H1 (cell line): ENCODE data around the gene CCSAP. TPM values are rescaled to one million over a fixed set of nuclear protein-coding genes. Genes with fewer than 3 reads are reported as not detected.

Source experiments
- CTCF ChIA-PET: fragments of 300-600 bp; sonication (Branson Sonifier 250); formaldehyde crosslinking; loops from one replicate; lab custom pipeline; 2021; ENCODE audit not compliant: partially characterized antibody; lab: Charles Lee
- POLR2A ChIA-PET: fragments of 300-600 bp; sonication (Branson Sonifier 250); formaldehyde crosslinking; loops from one replicate; lab custom pipeline; 2021; ENCODE audit warnings: inconsistent platforms; ENCODE audit not compliant: partially characterized antibody; lab: Charles Lee
- DNase-seq, 2 experiments: peaks; one replicate each; pipeline versions ENCODE4 v3.0.0 to v3.0.0-alpha.2; 2010 to 2022; ENCODE audit warnings: low spot score in 2 of 2, low read depth in 1 of 2, mixed read lengths in 1 of 2
- FAIRE-seq: peaks from 2 replicates; lab custom pipeline; 2011; peaks lifted over from hg19 to GRCh38; lab: Jason Lieb, UNC
- H2AFZ ChIP-seq: 2 replicates; pipeline ENCODE4 v1.8.1; 2012; ENCODE audit warnings: low read length, inconsistent platforms
- H2AK5ac ChIP-seq: 2 replicates; pipeline ENCODE4 v1.6.1; 2013; ENCODE audit warnings: low read depth, low read length
- H2BK120ac ChIP-seq: replicated peaks from 2 replicates; pipeline ENCODE3; 2013; ENCODE audit warnings: low read depth, low read length, inconsistent platforms
- H2BK12ac ChIP-seq: 2 replicates; pipeline ENCODE4 v1.6.1; 2013; ENCODE audit warnings: low read depth, low read length
- H2BK15ac ChIP-seq: 2 replicates; pipeline ENCODE4 v1.6.1; 2013; ENCODE audit warnings: low read length
- H2BK20ac ChIP-seq: 2 replicates; pipeline ENCODE4 v1.6.1; 2013; ENCODE audit warnings: low read length
- H2BK5ac ChIP-seq: 2 replicates; pipeline ENCODE4 v1.6.1; 2013; ENCODE audit warnings: low read depth, low read length
- H3K14ac ChIP-seq: 2 replicates; pipeline ENCODE4 v1.6.1; 2013; ENCODE audit warnings: inconsistent platforms; ENCODE audit not compliant: insufficient read length
- H3K18ac ChIP-seq: 2 replicates; pipeline ENCODE4 v1.6.1; 2013; ENCODE audit warnings: low read length; ENCODE audit errors: extremely low read depth
- H3K23ac ChIP-seq: 2 replicates; pipeline ENCODE4 v1.6.1; 2013; ENCODE audit warnings: inconsistent platforms; ENCODE audit not compliant: insufficient read length
- H3K23me2 ChIP-seq: 2 replicates; pipeline ENCODE4 v1.6.1; 2013; ENCODE audit warnings: low read depth, low read length
- H3K27ac ChIP-seq: 2 replicates; pipeline ENCODE4 v1.6.1; 2011; ENCODE audit warnings: low read depth, low read length, inconsistent platforms
- H3K27me3 ChIP-seq, 4 experiments: replicated peaks in 1 of 4; 1 replicate in 1 of 4; 2 replicates in 3 of 4; pipeline versions ENCODE4 v1.6.1 to v1.8.1; 2011 to 2013; ENCODE audit warnings: low read length in 3 of 4, mild to moderate bottlenecking in 3 of 4, inconsistent platforms in 2 of 4, mixed read lengths in 2 of 4, moderate library complexity in 1 of 4; ENCODE audit not compliant: control insufficient read depth in 3 of 4, insufficient read depth in 3 of 4; ENCODE audit errors: extremely low read depth in 1 of 4
- H3K36me3 ChIP-seq, 4 experiments: 2 replicates each; pipeline versions ENCODE4 v1.6.1 to v1.8.1; 2011 to 2013; ENCODE audit warnings: mild to moderate bottlenecking in 4 of 4, low read length in 3 of 4, moderate library complexity in 2 of 4, control low read depth in 1 of 4, inconsistent platforms in 1 of 4; ENCODE audit not compliant: insufficient read depth in 4 of 4, control insufficient read depth in 2 of 4
- H3K4ac ChIP-seq: replicated peaks from 2 replicates; pipeline ENCODE3; 2013; ENCODE audit warnings: low read length, low read depth, mixed read lengths, inconsistent platforms; ENCODE audit not compliant: insufficient read length
- H3K4me1 ChIP-seq, 4 experiments: replicated peaks in 1 of 4; 1 replicate in 1 of 4; 2 replicates in 3 of 4; pipeline versions ENCODE4 v1.6.1 to v1.8.1; 2011 to 2013; ENCODE audit warnings: low read length in 3 of 4, inconsistent platforms in 2 of 4, mixed read lengths in 1 of 4; ENCODE audit not compliant: insufficient read depth in 4 of 4, control insufficient read depth in 3 of 4
- H3K4me2 ChIP-seq, 2 experiments: 2 replicates each; pipeline versions ENCODE4 v1.6.1 to v1.8.1; 2011 to 2013; ENCODE audit warnings: low read depth in 2 of 2, low read length in 2 of 2, control low read depth in 1 of 2, inconsistent platforms in 1 of 2, mild to moderate bottlenecking in 1 of 2; ENCODE audit not compliant: insufficient read depth in 1 of 2
- H3K4me3 ChIP-seq, 4 experiments: fragments of 200-600, 300-600 bp in 1 of 4; sonication (generic), shearing (Covaris generic), sonication (Bioruptor Twin) in 1 of 4; 2 replicates each; pipeline versions ENCODE4 v1.5.1 to v1.8.1; 2011 to 2016; ENCODE audit warnings: low read length in 4 of 4, low read depth in 3 of 4, control low read depth in 2 of 4, inconsistent platforms in 2 of 4, mild to moderate bottlenecking in 2 of 4, mixed read lengths in 1 of 4, moderate library complexity in 1 of 4; ENCODE audit not compliant: insufficient read depth in 2 of 4; ENCODE audit errors: extremely low read depth in 1 of 4
- H3K56ac ChIP-seq: replicated peaks from 2 replicates; pipeline ENCODE3; 2013; ENCODE audit warnings: low read depth, mild to moderate bottlenecking, mixed read lengths, low read length, inconsistent platforms; ENCODE audit not compliant: insufficient read length
- H3K79me1 ChIP-seq: 2 replicates; pipeline ENCODE4 v1.6.1; 2013; ENCODE audit warnings: low read depth, low read length, control low read depth
- H3K79me2 ChIP-seq, 2 experiments: 2 replicates each; pipeline versions ENCODE4 v1.6.1 to v1.8.1; 2012 to 2013; ENCODE audit warnings: low read length in 2 of 2, mild to moderate bottlenecking in 2 of 2, inconsistent platforms in 1 of 2; ENCODE audit not compliant: insufficient read depth in 2 of 2, control insufficient read depth in 1 of 2
- H3K9ac ChIP-seq, 4 experiments: replicated peaks in 1 of 4; 1 replicate in 1 of 4; 2 replicates in 3 of 4; pipeline versions ENCODE4 v1.6.1 to v1.8.1; 2011 to 2013; ENCODE audit warnings: low read depth in 3 of 4, low read length in 3 of 4, control low read depth in 2 of 4, mild to moderate bottlenecking in 2 of 4, moderate library complexity in 2 of 4, inconsistent platforms in 1 of 4; ENCODE audit errors: extremely low read depth in 1 of 4
- H3K9me3 ChIP-seq, 2 experiments: 2 replicates each; pipeline versions ENCODE4 v1.6.1 to v1.8.1; 2012 to 2013; ENCODE audit warnings: mild to moderate bottlenecking in 2 of 2, moderate library complexity in 2 of 2, control low read depth in 1 of 2, inconsistent platforms in 1 of 2, low read depth in 1 of 2, low read length in 1 of 2, mixed read lengths in 1 of 2; ENCODE audit not compliant: insufficient read depth in 2 of 2
- H4K20me1 ChIP-seq, 2 experiments: replicated peaks in 1 of 2; 2 replicates each; pipeline versions ENCODE3 to v1.8.1; 2011 to 2013; ENCODE audit warnings: inconsistent platforms in 2 of 2, low read length in 2 of 2, mild to moderate bottlenecking in 1 of 2; ENCODE audit not compliant: insufficient read depth in 2 of 2, control insufficient read depth in 1 of 2
- H4K5ac ChIP-seq: 2 replicates; pipeline ENCODE4 v1.6.1; 2013; ENCODE audit warnings: low read length, low read depth, mixed read lengths, inconsistent platforms; ENCODE audit not compliant: insufficient read length
- H4K8ac ChIP-seq: 2 replicates; pipeline ENCODE4 v1.8.0; 2013; ENCODE audit warnings: mild to moderate bottlenecking, moderate library complexity, low read length, inconsistent platforms; ENCODE audit not compliant: insufficient read depth; ENCODE audit errors: extremely low read depth
- H4K91ac ChIP-seq: replicated peaks from 2 replicates; pipeline ENCODE3; 2013; ENCODE audit warnings: low read length, mixed read lengths, inconsistent platforms; ENCODE audit not compliant: insufficient read length
- TAF7 ChIP-seq: optimal IDR thresholded peaks from 2 replicates; pipeline ENCODE3; 2011; ENCODE audit warnings: low read depth, mild to moderate bottlenecking, inconsistent platforms, low read length, moderate library complexity, borderline replicate concordance
- WGBS, 2 experiments: shearing (Covaris generic) in 1 of 2; methylation state at CpG; one replicate each; pipeline versions ENCODE4 v1.1.6 to v1.1.7; 2013 to 2015; ENCODE audit warnings: low lambda C conversion rate in 2 of 2, mixed read lengths in 2 of 2, inconsistent platforms in 1 of 2, low coverage in 1 of 2, missing lambda C conversion rate in 1 of 2; ENCODE audit not compliant: insufficient replicate concordance in 2 of 2, insufficient coverage in 1 of 2, insufficient read length in 1 of 2; ENCODE audit errors: extremely low coverage in 1 of 2, missing lambda C conversion rate in 1 of 2; 5-methylcytosine and 5-hydroxymethylcytosine counted together
- polyA plus RNA-seq, 7 experiments: library from polyadenylated mRNA; depleted of rRNA in 3 of 7; stranded (reverse) in 5 of 7; unstranded in 2 of 7; fragments of >200 nt in 5 of 7; fragments of 200-250 nt in 2 of 7; gene quantifications; 1 replicate in 5 of 7; 2 replicates in 1 of 7; 4 replicates in 1 of 7; pipeline versions ENCODE4 v1.2.1 to v1.2.3, GENCODE V29; 2011 to 2013; ENCODE audit warnings: missing spikeins in 2 of 7, mixed read lengths in 2 of 7
- total RNA-seq: library from RNA; stranded (reverse); fragmentation: NEBNext Ultra II Directional; extraction: Animal tissue kit (Norgen Biotek cat#: 25700); gene quantifications from 2 replicates; pipeline ENCODE4 v1.2.1, GENCODE V29; 2021

Gene CCSAP
- total and polyA plus RNA-seq, 2 of the 8 experiments (the other 6 are each of a cell fraction or from before 2014, with no cell fraction given): 3.5 to 17.2 TPM

GRCh38 chr1:229316166-229316565 is 26.7 kb downstream of the CCSAP start:
- WGBS, 2 experiments: 88% methylated on average over 2 of the region's 2 CpGs; no CpG with 5 or more reads in 1 of the 2 experiments
- Histone ChIP-seq H3K18ac (no peak overlapping the region), H3K4me3 (no peak overlapping the region), H3K56ac (no peak overlapping the region), H2BK12ac (no peak overlapping the region), H4K8ac (no peak overlapping the region), H2BK120ac (no peak overlapping the region), H3K23ac (no peak overlapping the region), H3K9me3 (no peaks in the 10 kb centered on the region), H3K27ac (no peak overlapping the region), H3K79me1 (no peaks in the 10 kb centered on the region), H2AFZ (no peak overlapping the region), H2BK15ac (no peak overlapping the region), H4K91ac (no peak overlapping the region), H3K27me3 (no peaks in the 10 kb centered on the region), H3K36me3 (no peaks in the 10 kb centered on the region), H3K23me2 (no peaks in the 10 kb centered on the region), H3K14ac (no peak overlapping the region), H2BK5ac (no peak overlapping the region), H2AK5ac (no peak overlapping the region), H2BK20ac (no peak overlapping the region), H4K20me1 (peaks cover 0 to 2% of the 10 kb centered on the region in 2 experiments), H3K79me2 (no peaks in the 10 kb centered on the region), H4K5ac (no peak overlapping the region), H3K4me2 (no peak overlapping the region), H3K4ac (no peak overlapping the region), H3K9ac (no peak overlapping the region), H3K4me1 (no peaks in the 10 kb centered on the region)
- no peak for TF ChIP-seq TAF7
- no peak for DNase-seq
- ChIA-PET CTCF (interaction anchor here (0.6 to 0.7 kb wide), 2 partner anchors 280 to 1218 kb away, joined by 3 read pairs; no protein-coding TSS in a partner anchor), POLR2A (no interaction called here)
- FAIRE-seq: no peak
